HepG2 (cell line): ENCODE data around the gene CA14. TPM values are rescaled to one million over a fixed set of nuclear protein-coding genes. Genes with fewer than 3 reads are reported as not detected.

Experiments
- U2AF2 ChIP-seq: fragments of 200-400 bp; formaldehyde crosslinking; IDR thresholded peaks from 2 replicates; pipeline ENCODE4 v1.6.1; 2017; ENCODE audit warnings: low read depth, mild to moderate bottlenecking, low read length
- ZC3H13 ChIP-seq: sonication (generic); formaldehyde crosslinking; IDR thresholded peaks from 2 replicates; pipeline ENCODE4 v1.8.1; 2023; ENCODE audit warnings: mild to moderate bottlenecking, missing genetic modification reagents, moderate library complexity
- ZNF367 ChIP-seq: sonication (generic); formaldehyde crosslinking; IDR thresholded peaks from 2 replicates; pipeline ENCODE4 v1.4.0; 2020; ENCODE audit warnings: missing genetic modification reagents, borderline replicate concordance
- polyA plus RNA-seq, 8 experiments: library from polyadenylated mRNA; depleted of rRNA in 3 of 8; stranded (reverse) in 7 of 8; unstranded in 1 of 8; fragments of >200 nt; fragmentation: Illumina TruSeq in 4 of 8; extraction: Trizol in 4 of 8; gene quantifications; 2 replicates each; pipeline versions ENCODE4 v1.2.1 to v1.2.3, GENCODE V29; 2011 to 2016; ENCODE audit warnings: low read depth in 4 of 8, missing spikeins in 1 of 8, mixed read lengths in 1 of 8; ENCODE audit not compliant: insufficient read depth in 1 of 8
- total RNA-seq, 5 experiments: library from RNA; depleted of rRNA; stranded (reverse); fragments of >200 nt; fragmentation: Illumina TruSeq; extraction: Trizol; gene quantifications; 2 replicates each; pipeline ENCODE4 v1.2.3, GENCODE V29; 2016; ENCODE audit warnings: low read depth in 1 of 5
- TF ChIP-seq, protein P1 (sequence below): sonication (generic); formaldehyde crosslinking; IDR thresholded peaks from 2 replicates; pipeline ENCODE4 v1.5.0; 2020; ENCODE audit warnings: missing genetic modification reagents, mild to moderate bottlenecking, borderline replicate concordance
- TF ChIP-seq, protein P2 (sequence below): sonication (generic); formaldehyde crosslinking; IDR thresholded peaks from 2 replicates; pipeline ENCODE4 v1.5.0; 2020; ENCODE audit warnings: missing genetic modification reagents
- TF ChIP-seq, protein P3 (sequence below): sonication (generic); formaldehyde crosslinking; conservative IDR thresholded peaks from 2 replicates; pipeline ENCODE4 v1.4.0; 2020; ENCODE audit warnings: missing genetic modification reagents
- TF ChIP-seq, protein P4 (sequence below), 2 experiments: sonication (generic) in 1 of 2; formaldehyde crosslinking in 1 of 2; IDR thresholded peaks; 2 replicates each; pipeline versions ENCODE4 v1.4.0 to v1.6.1; 2016 to 2020; ENCODE audit warnings: borderline replicate concordance in 1 of 2, low read depth in 1 of 2, mild to moderate bottlenecking in 1 of 2, missing genetic modification reagents in 1 of 2

Gene CA14
- total and polyA plus RNA-seq, 2 of the 13 experiments (the other 11 are each of a cell fraction or from before 2014, with no cell fraction given): 2.4 to 8.5 TPM

DNA sequence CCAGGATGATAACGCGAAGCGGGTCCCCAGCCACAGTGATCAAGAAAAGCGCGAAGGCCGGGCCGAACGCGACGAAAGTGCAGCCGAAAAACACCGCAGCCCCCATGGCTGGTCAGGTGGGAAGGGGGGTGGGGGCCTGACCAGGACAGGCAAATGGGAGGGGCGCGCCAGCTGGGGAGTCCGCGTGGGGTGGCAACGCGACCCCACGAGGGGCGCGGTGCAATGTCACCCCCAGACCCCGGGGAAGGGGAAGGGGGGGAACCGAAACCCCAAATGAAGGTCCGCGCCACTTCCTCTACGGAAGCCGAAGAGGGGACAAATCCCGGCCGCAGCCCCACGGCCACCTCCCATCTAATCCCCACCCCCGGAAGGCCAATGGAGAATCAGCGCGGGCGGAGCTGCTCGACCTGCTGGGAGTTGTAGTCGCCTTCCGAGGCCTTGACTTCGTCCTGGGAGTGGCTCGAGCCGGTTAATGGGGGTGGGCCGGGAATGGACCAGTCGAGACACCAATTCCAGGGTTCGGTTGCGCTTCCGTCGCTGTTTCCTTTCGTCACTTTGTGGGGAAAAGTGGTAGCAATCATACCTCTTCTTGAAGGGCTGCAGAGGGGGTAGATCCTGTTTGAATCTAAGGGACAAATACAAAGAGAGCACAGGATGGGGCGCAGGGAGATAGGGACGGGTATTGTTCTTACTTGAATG, 11.3 kb downstream of the CA14 start, which contains the start of gene APH1A (continued):
- TF ChIP-seq, protein P1, sequence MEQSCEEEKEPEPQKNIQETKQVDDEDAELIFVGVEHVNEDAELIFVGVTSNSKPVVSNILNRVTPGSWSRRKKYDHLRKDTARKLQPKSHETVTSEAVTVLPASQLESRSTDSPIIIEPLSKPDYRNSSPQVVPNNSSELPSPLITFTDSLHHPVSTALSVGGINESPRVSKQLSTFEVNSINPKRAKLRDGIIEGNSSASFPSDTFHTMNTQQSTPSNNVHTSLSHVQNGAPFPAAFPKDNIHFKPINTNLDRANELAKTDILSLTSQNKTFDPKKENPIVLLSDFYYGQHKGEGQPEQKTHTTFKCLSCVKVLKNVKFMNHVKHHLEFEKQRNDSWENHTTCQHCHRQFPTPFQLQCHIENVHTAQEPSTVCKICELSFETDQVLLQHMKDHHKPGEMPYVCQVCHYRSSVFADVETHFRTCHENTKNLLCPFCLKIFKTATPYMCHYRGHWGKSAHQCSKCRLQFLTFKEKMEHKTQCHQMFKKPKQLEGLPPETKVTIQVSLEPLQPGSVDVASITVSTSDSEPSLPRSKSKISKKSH (CRISPR knock-in tag): no peak
- TF ChIP-seq U2AF2: no peak
- TF ChIP-seq ZC3H13 (CRISPR knock-in tag): no peak
- no peak; the same call in 1 of the 2 replicates for TF ChIP-seq ZNF367 (CRISPR knock-in tag)
- TF ChIP-seq, protein P2, sequence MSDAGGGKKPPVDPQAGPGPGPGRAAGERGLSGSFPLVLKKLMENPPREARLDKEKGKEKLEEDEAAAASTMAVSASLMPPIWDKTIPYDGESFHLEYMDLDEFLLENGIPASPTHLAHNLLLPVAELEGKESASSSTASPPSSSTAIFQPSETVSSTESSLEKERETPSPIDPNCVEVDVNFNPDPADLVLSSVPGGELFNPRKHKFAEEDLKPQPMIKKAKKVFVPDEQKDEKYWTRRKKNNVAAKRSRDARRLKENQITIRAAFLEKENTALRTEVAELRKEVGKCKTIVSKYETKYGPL (CRISPR knock-in tag): no peak
- TF ChIP-seq, protein P3, sequence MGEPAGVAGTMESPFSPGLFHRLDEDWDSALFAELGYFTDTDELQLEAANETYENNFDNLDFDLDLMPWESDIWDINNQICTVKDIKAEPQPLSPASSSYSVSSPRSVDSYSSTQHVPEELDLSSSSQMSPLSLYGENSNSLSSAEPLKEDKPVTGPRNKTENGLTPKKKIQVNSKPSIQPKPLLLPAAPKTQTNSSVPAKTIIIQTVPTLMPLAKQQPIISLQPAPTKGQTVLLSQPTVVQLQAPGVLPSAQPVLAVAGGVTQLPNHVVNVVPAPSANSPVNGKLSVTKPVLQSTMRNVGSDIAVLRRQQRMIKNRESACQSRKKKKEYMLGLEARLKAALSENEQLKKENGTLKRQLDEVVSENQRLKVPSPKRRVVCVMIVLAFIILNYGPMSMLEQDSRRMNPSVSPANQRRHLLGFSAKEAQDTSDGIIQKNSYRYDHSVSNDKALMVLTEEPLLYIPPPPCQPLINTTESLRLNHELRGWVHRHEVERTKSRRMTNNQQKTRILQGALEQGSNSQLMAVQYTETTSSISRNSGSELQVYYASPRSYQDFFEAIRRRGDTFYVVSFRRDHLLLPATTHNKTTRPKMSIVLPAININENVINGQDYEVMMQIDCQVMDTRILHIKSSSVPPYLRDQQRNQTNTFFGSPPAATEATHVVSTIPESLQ (CRISPR knock-in tag): no peak
- TF ChIP-seq, protein P4, sequence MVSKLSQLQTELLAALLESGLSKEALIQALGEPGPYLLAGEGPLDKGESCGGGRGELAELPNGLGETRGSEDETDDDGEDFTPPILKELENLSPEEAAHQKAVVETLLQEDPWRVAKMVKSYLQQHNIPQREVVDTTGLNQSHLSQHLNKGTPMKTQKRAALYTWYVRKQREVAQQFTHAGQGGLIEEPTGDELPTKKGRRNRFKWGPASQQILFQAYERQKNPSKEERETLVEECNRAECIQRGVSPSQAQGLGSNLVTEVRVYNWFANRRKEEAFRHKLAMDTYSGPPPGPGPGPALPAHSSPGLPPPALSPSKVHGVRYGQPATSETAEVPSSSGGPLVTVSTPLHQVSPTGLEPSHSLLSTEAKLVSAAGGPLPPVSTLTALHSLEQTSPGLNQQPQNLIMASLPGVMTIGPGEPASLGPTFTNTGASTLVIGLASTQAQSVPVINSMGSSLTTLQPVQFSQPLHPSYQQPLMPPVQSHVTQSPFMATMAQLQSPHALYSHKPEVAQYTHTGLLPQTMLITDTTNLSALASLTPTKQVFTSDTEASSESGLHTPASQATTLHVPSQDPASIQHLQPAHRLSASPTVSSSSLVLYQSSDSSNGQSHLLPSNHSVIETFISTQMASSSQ (IDR thresholded peaks at IDR 0.05; ENCODE audit: low read depth): 0 out of 2 replicates have a peak, but pooled peaks have one; percentile 23
- TF ChIP-seq, protein P4 (CRISPR knock-in tag; IDR thresholded peaks at IDR 0.05; ENCODE audit: borderline replicate concordance): no peak; the same call in 1 of the 2 replicates
